HL-60 (cell line): ENCODE data around the gene SRPK2.

Source experiments
- DNase-seq, 2 experiments: peaks; one replicate each; pipeline ENCODE4 v3.0.0-alpha.2; 2010 to 2020; ENCODE audit warnings: low read depth in 1 of 2, low spot score in 1 of 2
- H3K27ac ChIP-seq: fragments of 250-450 bp; sonication (Bioruptor Pico); replicated peaks from 2 replicates; pipeline ENCODE4 v1.5.1; 2020; ENCODE audit warnings: mild to moderate bottlenecking, moderate library complexity
- H3K27me3 ChIP-seq: fragments of 250-450 bp; sonication (Bioruptor Pico); 2 replicates; pipeline ENCODE4 v1.5.1; 2021; ENCODE audit warnings: mild to moderate bottlenecking, moderate library complexity; ENCODE audit not compliant: insufficient read depth, poor library complexity, severe bottlenecking
- H3K4me3 ChIP-seq: replicated peaks from 2 replicates; pipeline ENCODE4 v1.5.1; 2011; ENCODE audit warnings: mild to moderate bottlenecking, control low read depth, low read length; ENCODE audit not compliant: insufficient read depth
- CTCF ChIP-seq: IDR thresholded peaks from one replicate; pipeline ENCODE4 v1.5.1; 2011; ENCODE audit warnings: low read length, control low read depth, inconsistent platforms; ENCODE audit not compliant: insufficient read depth
- GABPA ChIP-seq: IDR thresholded peaks from 2 replicates; pipeline ENCODE4 v1.6.1; 2012; ENCODE audit warnings: low read depth
- POLR2AphosphoS5 ChIP-seq: IDR thresholded peaks from 2 replicates; pipeline ENCODE4 v1.6.1; 2012; ENCODE audit warnings: low read depth
- SPI1 ChIP-seq: IDR thresholded peaks from 2 replicates; pipeline ENCODE4 v1.6.1; 2012; ENCODE audit warnings: low read depth, mild to moderate bottlenecking, borderline replicate concordance
- TF ChIP-seq, protein P1 (sequence below): IDR thresholded peaks from 2 replicates; pipeline ENCODE4 v1.6.1; 2012; ENCODE audit warnings: low read depth; ENCODE audit not compliant: insufficient replicate concordance

SRPK2 gene

DNA sequence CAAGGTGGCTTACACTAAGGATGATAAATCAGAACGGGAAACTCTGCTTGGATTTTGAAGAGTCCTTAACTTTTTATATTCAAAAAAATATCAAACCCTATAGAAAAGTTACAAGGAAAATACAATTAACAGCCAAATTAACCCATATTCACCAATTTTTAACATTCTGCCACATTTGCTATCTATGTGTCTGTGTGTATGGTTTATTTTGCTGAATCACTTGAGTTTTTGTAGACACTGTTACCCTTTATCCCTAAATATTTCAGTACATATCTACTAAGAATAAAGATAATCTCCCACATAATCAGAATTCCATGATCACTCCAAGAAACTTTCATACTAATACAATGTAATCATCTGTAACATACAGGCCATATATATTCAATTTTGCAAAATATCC, 1.2 kb upstream of the SRPK2 start:
- TF ChIP-seq SPI1 (no peak), CTCF (no peak), POLR2AphosphoS5 (no peak), GABPA (no peak)
- TF ChIP-seq, protein P1, sequence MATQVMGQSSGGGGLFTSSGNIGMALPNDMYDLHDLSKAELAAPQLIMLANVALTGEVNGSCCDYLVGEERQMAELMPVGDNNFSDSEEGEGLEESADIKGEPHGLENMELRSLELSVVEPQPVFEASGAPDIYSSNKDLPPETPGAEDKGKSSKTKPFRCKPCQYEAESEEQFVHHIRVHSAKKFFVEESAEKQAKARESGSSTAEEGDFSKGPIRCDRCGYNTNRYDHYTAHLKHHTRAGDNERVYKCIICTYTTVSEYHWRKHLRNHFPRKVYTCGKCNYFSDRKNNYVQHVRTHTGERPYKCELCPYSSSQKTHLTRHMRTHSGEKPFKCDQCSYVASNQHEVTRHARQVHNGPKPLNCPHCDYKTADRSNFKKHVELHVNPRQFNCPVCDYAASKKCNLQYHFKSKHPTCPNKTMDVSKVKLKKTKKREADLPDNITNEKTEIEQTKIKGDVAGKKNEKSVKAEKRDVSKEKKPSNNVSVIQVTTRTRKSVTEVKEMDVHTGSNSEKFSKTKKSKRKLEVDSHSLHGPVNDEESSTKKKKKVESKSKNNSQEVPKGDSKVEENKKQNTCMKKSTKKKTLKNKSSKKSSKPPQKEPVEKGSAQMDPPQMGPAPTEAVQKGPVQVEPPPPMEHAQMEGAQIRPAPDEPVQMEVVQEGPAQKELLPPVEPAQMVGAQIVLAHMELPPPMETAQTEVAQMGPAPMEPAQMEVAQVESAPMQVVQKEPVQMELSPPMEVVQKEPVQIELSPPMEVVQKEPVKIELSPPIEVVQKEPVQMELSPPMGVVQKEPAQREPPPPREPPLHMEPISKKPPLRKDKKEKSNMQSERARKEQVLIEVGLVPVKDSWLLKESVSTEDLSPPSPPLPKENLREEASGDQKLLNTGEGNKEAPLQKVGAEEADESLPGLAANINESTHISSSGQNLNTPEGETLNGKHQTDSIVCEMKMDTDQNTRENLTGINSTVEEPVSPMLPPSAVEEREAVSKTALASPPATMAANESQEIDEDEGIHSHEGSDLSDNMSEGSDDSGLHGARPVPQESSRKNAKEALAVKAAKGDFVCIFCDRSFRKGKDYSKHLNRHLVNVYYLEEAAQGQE: no peak
- no peak overlapping the region for H3K4me3 ChIP-seq

DNA sequence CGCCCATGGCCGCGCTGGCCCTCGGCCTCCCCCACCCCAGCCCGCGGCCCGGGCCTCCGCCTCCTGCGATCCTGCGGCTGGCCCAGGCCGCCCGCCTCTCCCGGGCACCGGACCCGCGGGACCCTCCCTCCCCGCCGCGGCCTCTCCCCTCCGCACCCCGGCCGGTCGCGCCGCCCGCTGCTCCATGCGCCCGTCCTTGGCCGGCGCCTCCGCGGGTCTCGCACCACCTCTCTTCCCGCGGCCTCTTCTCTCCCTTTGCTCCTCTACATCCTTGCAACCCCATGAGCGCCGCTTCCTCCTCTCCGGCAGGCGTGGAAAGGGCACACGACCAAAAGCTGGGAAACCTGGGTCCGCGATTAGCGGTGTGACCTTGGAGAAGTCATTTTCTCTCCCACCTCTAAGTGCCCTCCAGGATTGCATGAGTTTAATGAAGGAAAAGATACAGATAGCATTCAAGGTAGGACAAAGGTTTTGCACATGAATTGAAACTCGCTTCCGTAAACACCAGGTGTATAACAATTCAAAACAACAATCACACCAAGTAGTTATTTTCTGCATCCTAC, 448 bp upstream of the SRPK2 start:
- Histone ChIP-seq H3K27ac (no peak overlapping the region), H3K4me3 (peak overlapping the region; percentile 61), H3K27me3 (no peaks in the 10 kb centered on the region)
- no peak; the same call in 1 of the 2 replicates for TF ChIP-seq SPI1
- TF ChIP-seq CTCF: no peak
- TF ChIP-seq, protein P1: no peak
- TF ChIP-seq POLR2AphosphoS5: no peak
- no peak for TF ChIP-seq GABPA
- peak; percentile 28 to 57 for DNase-seq

More for the DNA sequence above, 1.2 kb upstream of the SRPK2 start:
- H3K27ac ChIP-seq: no peak overlapping the region
- H3K27me3 ChIP-seq: no peaks in the 10 kb centered on the region
- no peak for DNase-seq

GRCh38 chr7:105387508-105388355, 989 bp downstream of the SRPK2 start:
- H3K27me3 ChIP-seq: no peaks in the 10 kb centered on the region
- no peak overlapping the region for H3K27ac ChIP-seq
- peak overlapping the region; percentile 61 for H3K4me3 ChIP-seq
- peak; percentile 15 to 54 for DNase-seq
- TF ChIP-seq POLR2AphosphoS5 (no peak), SPI1 (no peak), GABPA (no peak), CTCF (no peak)
- TF ChIP-seq, protein P1: no peak
